Transverse colon (tissue), 4 donors: ENCODE data around the gene NUDCD3. TPM values are rescaled to one million over a fixed set of nuclear protein-coding genes. Genes with fewer than 3 reads are reported as not detected.

Experiments
- DNase-seq: peaks from one replicate; pipeline ENCODE4 v3.0.0-alpha.2; 2019
- H3K27ac ChIP-seq, 4 donors: fragments of 200-600 bp; sonication (generic); 2 replicates each; pipeline ENCODE4 v1.5.1; 2016 to 2018; ENCODE audit warnings: inconsistent platforms in 4 of 4
- H3K27me3 ChIP-seq: fragments of 200-600 bp; sonication (generic); 2 replicates; pipeline ENCODE4 v1.5.1; 2017; ENCODE audit warnings: inconsistent platforms
- H3K36me3 ChIP-seq, 4 donors: fragments of 200-600 bp; sonication (generic); 2 replicates each; pipeline ENCODE4 v1.5.1; 2017 to 2019; ENCODE audit warnings: inconsistent platforms in 4 of 4
- H3K4me1 ChIP-seq, 4 donors: fragments of 200-600 bp; sonication (generic); 2 replicates each; pipeline ENCODE4 v1.5.1; 2017 to 2020; ENCODE audit warnings: inconsistent platforms in 4 of 4
- H3K4me3 ChIP-seq, 4 donors: fragments of 200-600 bp; sonication (generic); 1 replicate in 1 of 4; 2 replicates in 3 of 4; pipeline versions ENCODE4 v1.5.1 to v1.6.1; 2017 to 2019; ENCODE audit warnings: inconsistent platforms in 4 of 4
- H3K9me3 ChIP-seq, 2 donors: fragments of 200-600 bp; sonication (generic); 2 replicates each; pipeline ENCODE4 v1.5.1; 2017 to 2019; ENCODE audit warnings: inconsistent platforms in 2 of 2
- CTCF ChIP-seq, 5 experiments: fragments of 200-600 bp in 3 of 5; fragments of 450-650 bp in 2 of 5; sonication (generic) in 3 of 5; IDR thresholded peaks; 1 replicate in 2 of 5; 2 replicates in 3 of 5; pipeline ENCODE4 v1.5.1; 2016 to 2017; ENCODE audit warnings: antibody characterized with exemption in 5 of 5, inconsistent platforms in 3 of 5, mild to moderate bottlenecking in 2 of 5, moderate library complexity in 1 of 5
- EP300 ChIP-seq: sonication (generic); formaldehyde crosslinking; IDR thresholded peaks from one replicate; pipeline ENCODE4 v1.6.1; 2017; ENCODE audit warnings: antibody characterized with exemption, low read depth
- POLR2A ChIP-seq: fragments of 450-650 bp; IDR thresholded peaks from one replicate; pipeline ENCODE4 v1.6.1; 2016; ENCODE audit warnings: antibody characterized with exemption, mild to moderate bottlenecking, moderate library complexity
- POLR2AphosphoS5 ChIP-seq, 3 donors: sonication (generic); formaldehyde crosslinking; IDR thresholded peaks; one replicate each; pipeline ENCODE4 v1.6.1; 2016; ENCODE audit warnings: antibody characterized with exemption in 3 of 3
- WGBS, 2 donors: methylation state at CpG; one replicate each; pipeline ENCODE4 v1.1.5; 2018; ENCODE audit warnings: low coverage in 1 of 2; 5-methylcytosine and 5-hydroxymethylcytosine counted together
- in situ Hi-C, 4 donors: fragments of 200-750 bp; cut with MboI; loops; one replicate each; pipeline versions ENCODE4 v1.15.0 to v1.15.1; 2017; ENCODE audit warnings: low sequenced_read_pairs in 3 of 4, low pct_ligation_motif_present in 1 of 4, low pct_unique_long_range_greater_than_20kb in 1 of 4
- intact Hi-C: fragments of 100-400 bp; cut with DNase I; formaldehyde crosslinking; loops from one replicate; pipeline ENCODE4 v1.15.1; 2023; ENCODE audit warnings: low total_unique reads
- total RNA-seq, 4 donors: library from RNA; depleted of rRNA; stranded (reverse); fragments of >200 nt; gene quantifications; one replicate each; pipeline ENCODE4 v1.1.0, GENCODE V29; 2016

NUDCD3 gene
- total RNA-seq, 4 donors from 2014 or later, result 31.9 to 76.7 (median 38.6) TPM

- intact Hi-C loops (no loop called here), in situ Hi-C loops (no loop called here)
- no peak for TF ChIP-seq POLR2AphosphoS5 (IDR thresholded peaks at IDR 0.05)
- no peak for TF ChIP-seq CTCF (IDR thresholded peaks at IDR 0.05)
- TF ChIP-seq POLR2A, result no peak
- no peak for TF ChIP-seq EP300
- H3K9me3 ChIP-seq, result no peaks in the 10 kb centered on the region
- DNase-seq, result no peak
- 67 to 75% methylated on average over 1 to 12 of the region's 12 CpGs for WGBS, 2 donors
- no peaks in the 10 kb centered on the region for H3K36me3 ChIP-seq
- no peaks in the 10 kb centered on the region for H3K4me1 ChIP-seq
- H3K27me3 ChIP-seq, result peaks cover 18% of the 10 kb centered on the region
- H3K27ac ChIP-seq, result no peak overlapping the region
- H3K4me3 ChIP-seq, result no peak overlapping the region
Measured at GRCh38 chr7:44374007-44374763, 116.3 kb downstream of the NUDCD3 start.

DNA sequence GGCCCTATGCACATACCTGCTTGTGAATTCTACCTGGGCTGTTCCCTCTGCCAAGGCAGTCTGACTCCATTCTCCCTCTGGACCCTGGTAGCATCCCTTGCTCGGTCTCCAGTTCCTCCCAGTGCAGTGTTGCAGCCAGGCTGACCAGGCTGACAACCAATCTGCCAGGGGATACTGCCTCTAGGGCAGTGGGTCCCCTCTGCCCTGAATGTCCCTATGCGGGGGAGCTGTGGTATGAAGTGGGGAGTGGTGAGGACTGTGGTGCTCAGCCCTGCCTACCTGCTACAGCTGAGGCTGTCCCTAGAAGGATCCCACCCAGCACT, 117.1 kb downstream of the NUDCD3 start:
- in situ Hi-C loops, result no loop called here
- DNase-seq, result no peak
- intact Hi-C loops, result no loop called here
- Histone ChIP-seq H3K9me3 (no peaks in the 10 kb centered on the region), H3K4me1 (no peaks in the 10 kb centered on the region), H3K27ac (no peak overlapping the region), H3K36me3 (no peaks in the 10 kb centered on the region), H3K27me3 (peaks cover 26% of the 10 kb centered on the region), H3K4me3 (no peak overlapping the region)
- no peak for TF ChIP-seq POLR2AphosphoS5 (IDR thresholded peaks at IDR 0.05)
- no peak for TF ChIP-seq CTCF (IDR thresholded peaks at IDR 0.05)
- TF ChIP-seq EP300, result no peak
- TF ChIP-seq POLR2A, result no peak
- WGBS, 2 donors, result 74% methylated on average over 2 of the region's 2 CpGs; no CpG with 5 or more reads in 1 of the 2 donors

DNA sequence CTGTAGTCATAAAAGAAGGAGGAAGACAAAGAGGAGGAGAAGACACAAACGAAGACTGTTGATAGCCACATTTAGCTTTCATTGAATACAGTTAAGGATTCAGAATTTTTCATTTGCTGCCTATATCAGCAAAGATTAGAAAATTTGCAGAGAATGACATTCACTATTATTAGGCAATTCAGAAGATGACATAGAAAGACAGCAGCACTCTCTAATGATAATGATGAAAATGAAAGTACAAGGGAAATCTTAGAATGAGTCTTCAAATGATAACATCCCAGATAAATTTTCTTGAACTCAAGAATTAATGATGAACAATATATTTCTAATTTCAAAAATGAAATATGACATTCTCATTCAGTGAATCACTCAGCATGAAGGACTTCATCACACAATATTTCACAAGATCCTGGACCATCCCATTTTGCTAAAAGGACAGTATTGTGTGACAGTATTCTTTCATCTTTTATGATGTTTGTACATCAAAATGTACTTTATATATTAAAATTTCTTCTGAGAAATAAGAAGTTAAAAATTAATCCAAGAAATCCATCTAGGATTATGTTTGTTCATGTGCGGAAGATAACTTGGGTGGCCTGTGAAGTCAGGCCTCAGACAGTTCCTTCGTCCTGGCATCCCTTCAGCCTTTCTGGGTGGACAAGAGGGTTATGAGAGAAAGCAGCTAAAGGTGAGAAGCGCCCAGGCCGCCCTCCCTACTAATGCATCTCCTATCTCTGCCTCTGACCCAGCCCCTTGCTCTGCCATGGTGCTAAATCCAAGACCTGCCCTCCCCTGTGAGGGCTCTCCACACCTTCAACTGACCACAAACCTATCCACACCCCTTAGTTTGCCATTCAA, 117.7 kb downstream of the NUDCD3 start:
- in situ Hi-C loops (no loop called here), intact Hi-C loops (no loop called here)

More for the DNA sequence above, 117.7 kb downstream of the NUDCD3 start:
- Histone ChIP-seq H3K9me3 (no peaks in the 10 kb centered on the region), H3K4me1 (no peaks in the 10 kb centered on the region), H3K4me3 (no peak overlapping the region), H3K27me3 (peaks cover 32% of the 10 kb centered on the region), H3K36me3 (no peaks in the 10 kb centered on the region), H3K27ac (no peak overlapping the region)
- TF ChIP-seq POLR2A (no peak), CTCF (IDR thresholded peaks at IDR 0.05) (no peak), POLR2AphosphoS5 (IDR thresholded peaks at IDR 0.05) (no peak), EP300 (no peak)
- no peak for DNase-seq
- WGBS, 2 donors, result 63 to 74% methylated on average over 5 of the region's 5 CpGs
